GM18870 (cell line): ENCODE data around the gene COL5A1.

Source experiments
- ATAC-seq: cut with Tn5 transposase; IDR thresholded peaks from one replicate; pipeline ENCODE4 v1.9.1; 2021; ENCODE audit warnings: moderate library complexity; ENCODE audit not compliant: unreplicated experiment

Gene COL5A1

GRCh38 chr9:134781591-134782302 is 140.1 kb downstream of the COL5A1 start:
- ATAC-seq: no peak

- no peak for ATAC-seq
Measured at GRCh38 chr9:134782921-134783698, 141.5 kb downstream of the COL5A1 start.

GRCh38 chr9:134783699-134784039 is 142.1 kb downstream of the COL5A1 start:
- no peak for ATAC-seq

GRCh38 chr9:134784577-134785305 is 143.1 kb downstream of the COL5A1 start:
- ATAC-seq: no peak

GRCh38 chr9:134785325-134786108 is 143.9 kb downstream of the COL5A1 start:
- no peak for ATAC-seq

GRCh38 chr9:134787601-134788531 is 146.3 kb downstream of the COL5A1 start:
- ATAC-seq: no peak

- ATAC-seq: no peak
Measured at GRCh38 chr9:134789168-134789567, 147.6 kb downstream of the COL5A1 start.

GRCh38 chr9:134791009-134791408 is 149.4 kb downstream of the COL5A1 start:
- no peak for ATAC-seq

GRCh38 chr9:134792627-134793026 is 151.0 kb downstream of the COL5A1 start:
- no peak for ATAC-seq

- ATAC-seq: no peak
Measured at GRCh38 chr9:134793288-134794188, 151.9 kb downstream of the COL5A1 start.

GRCh38 chr9:134794663-134795370 is 153.2 kb downstream of the COL5A1 start:
- no peak for ATAC-seq

- no peak for ATAC-seq
Measured at GRCh38 chr9:134795446-134795845, 153.8 kb downstream of the COL5A1 start.

GRCh38 chr9:134796882-134797281 is 155.3 kb downstream of the COL5A1 start:
- ATAC-seq: no peak

GRCh38 chr9:134800791-134801339 is 159.3 kb downstream of the COL5A1 start:
- ATAC-seq: no peak

- ATAC-seq: no peak
Measured at GRCh38 chr9:134802216-134802795, 160.7 kb downstream of the COL5A1 start.

GRCh38 chr9:134804871-134805270 is 163.3 kb downstream of the COL5A1 start:
- ATAC-seq: no peak

GRCh38 chr9:134807716-134808446 is 166.3 kb downstream of the COL5A1 start:
- no peak for ATAC-seq
